NCI-H460 (cell line): ENCODE results near the gene PNMA8A. TPM values are rescaled to one million over a fixed set of nuclear protein-coding genes. Genes with fewer than 3 reads are reported as not detected.
"Not testable (repeated sequence)": the region's sequence is repeated elsewhere in the genome, so short reads cannot be mapped to it uniquely, and the experiment has no call there.

Source experiments
- DNase-seq: peaks from one replicate; pipeline ENCODE4 v3.0.0-alpha.2; 2016; ENCODE audit warnings: low read depth; ENCODE audit errors: extremely low read depth
- total RNA-seq: library from RNA; depleted of rRNA; stranded (reverse); fragments of >200 nt; shearing (Covaris generic); gene quantifications from 2 replicates; pipeline ENCODE4 v1.2.3, GENCODE V29; 2014; rRNA removed

PNMA8A gene
- total RNA-seq, 1 experiment from 2014 or later: not detected

DNA sequence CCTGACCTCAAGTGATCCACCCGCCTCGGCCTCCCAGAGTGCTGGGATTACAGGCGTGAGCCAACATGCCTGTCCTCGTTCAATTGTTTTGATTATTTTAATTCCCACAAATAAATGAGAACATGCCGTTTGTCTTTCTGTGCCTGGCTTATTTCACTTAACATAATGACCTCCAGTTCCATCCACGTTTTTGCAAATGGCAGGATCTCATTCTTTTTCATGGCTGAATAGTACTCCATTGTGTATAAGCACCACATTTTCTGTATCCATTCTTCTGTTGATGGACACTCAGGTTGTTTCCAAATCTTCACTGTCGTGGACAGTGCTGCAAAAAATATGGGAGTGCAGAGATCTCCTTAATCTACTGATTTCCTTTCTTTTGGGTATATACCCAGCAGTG is 37.9 kb downstream of the PNMA8A start:
- not testable (repeated sequence) for DNase-seq

DNA sequence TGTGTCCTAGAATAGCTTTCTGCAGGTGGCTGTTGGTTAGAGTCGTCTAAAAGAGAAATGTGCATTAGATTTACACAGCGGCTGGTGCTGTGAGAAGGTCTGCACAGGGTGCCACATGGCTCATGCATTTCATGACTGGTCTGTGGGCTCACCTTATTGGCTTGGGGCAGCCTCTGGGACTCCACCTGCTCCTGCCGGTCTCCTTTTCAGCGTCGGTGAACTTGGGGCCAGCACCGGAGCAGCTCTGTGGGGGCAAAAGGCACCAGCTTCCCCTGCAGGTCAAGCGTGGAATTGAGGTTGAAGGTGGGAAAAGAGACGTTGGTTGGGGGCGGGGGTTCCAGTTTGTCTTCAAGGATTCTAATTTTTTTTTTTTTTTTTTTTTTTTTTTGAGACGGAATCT is 39.5 kb downstream of the PNMA8A start:
- no peak for DNase-seq

DNA sequence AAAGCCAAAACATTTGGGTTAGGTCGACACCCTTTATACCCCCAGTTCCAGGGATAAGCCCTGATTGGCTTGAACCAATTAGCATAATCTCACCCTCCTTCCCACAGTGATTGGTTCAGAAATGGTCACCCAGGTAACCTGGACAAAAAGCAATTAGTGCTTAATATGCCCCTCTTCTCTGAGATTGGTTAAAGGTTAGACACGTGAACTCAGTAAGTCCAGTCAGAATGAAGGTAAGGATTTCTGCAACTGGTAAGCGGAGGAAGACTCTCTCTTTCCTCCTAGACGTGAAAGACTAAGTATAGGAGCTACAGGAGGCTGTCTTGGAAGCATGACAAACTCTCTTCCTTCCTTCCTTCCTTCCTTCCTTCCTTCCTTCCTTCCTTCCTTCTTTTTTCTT is 41.4 kb downstream of the PNMA8A start:
- DNase-seq: no peak

DNA sequence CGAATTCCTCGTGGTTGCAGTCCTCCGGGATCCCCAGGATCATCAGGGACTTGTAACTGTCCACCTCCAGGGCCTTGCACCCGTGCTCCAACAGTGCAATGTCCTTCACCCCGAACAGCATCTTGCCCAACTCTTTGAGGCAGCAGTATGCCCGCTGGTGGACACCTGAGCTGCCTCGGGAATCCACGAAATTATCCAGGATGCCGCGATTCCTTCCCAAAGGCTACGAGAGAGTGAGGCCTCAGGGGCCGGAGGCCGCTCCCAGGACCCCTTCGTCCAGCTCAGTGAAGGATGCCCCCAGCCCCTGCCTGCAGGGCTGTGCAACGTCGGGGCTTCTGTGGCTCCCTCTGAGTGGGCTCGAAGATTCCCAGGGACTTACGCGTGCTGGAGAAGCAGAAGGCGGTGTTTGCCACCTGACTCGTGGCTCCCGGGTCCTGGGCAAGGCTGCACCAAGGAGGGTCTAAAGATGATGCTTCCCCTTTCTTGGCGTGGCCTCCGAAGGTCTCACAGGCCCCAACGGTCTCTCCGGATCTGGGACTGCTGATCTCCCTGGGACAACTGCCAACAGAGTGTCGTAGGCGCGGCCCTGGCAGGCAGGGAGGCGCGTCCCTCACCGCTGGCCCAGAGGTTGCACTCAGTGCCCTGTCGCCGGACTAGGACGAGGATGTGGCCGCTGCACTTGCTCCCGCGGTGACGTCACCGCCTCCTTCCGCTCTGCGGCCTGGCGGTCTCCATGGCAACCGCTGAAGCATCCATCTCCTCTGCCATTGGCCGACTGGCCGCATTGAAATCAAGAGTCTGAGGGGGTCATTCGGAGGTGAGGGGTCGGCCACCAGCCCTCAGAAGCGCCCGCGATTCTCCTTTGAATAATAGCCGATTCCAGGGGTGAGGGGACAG is 42.9 kb downstream of the PNMA8A start, which contains the start of gene PNMA8C:
PNMA8C (minus strand) TSS at position 698 of the 897 bp plus-strand sequence; CDS start at position 121, 577 bp downstream.
- DNase-seq: no peak

DNA sequence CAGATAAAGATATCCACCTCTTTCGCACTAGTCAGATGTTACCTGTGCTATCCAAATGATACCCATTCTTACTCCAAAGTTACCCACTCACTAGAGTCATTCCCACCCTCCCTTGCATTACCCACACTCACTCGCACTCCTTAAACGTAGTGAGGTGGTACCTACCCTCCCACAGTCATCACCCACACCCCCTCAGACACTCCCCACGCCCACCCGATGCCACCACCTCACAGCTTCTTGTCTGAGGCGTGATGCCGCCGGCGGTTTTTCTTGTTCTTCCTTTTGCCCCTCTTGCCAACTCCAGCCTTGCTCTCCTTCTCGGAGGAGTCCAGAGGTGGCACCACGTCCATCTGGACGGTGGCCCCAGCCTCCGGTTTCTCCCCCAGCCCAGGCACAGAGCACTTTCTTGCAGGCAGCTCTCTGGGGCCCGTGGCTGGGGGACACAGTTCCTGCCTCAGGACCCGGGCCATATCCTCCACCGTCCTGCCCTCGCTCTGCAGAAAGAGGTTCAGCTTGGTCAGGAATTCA is 43.8 kb downstream of the PNMA8A start:
- DNase-seq: no peak

DNA sequence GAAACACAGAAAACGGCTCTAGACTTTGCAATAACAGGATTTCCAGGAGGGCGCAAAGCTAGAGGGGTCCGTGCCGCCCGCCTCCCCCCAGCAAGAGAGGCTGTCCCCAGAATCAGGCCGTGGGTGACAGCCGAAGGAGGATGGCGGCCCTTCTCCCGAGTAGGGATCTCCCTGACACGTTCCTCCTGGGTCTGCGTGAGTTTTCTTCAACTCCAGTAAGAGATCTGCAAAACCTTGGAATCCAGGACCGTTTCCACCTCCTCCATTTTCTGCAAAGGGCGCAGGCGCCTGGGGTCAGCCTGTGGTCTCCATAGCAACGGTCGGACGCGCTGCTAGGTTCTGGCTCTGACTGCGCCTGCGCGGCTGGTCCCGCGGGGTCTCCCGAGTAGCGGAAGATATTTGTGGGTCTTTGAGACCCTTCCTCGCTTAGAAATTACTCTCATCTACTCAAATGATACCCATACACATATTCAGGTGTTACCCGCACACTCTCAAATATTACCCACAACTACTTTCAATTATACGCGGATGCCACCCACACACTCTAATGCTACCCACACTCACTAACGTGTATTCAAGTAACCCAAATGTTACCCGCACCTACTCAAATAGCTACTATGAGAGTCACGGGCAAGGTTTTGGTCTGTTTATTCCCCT is 44.7 kb downstream of the PNMA8A start:
- peak; percentile 65 for DNase-seq

DNA sequence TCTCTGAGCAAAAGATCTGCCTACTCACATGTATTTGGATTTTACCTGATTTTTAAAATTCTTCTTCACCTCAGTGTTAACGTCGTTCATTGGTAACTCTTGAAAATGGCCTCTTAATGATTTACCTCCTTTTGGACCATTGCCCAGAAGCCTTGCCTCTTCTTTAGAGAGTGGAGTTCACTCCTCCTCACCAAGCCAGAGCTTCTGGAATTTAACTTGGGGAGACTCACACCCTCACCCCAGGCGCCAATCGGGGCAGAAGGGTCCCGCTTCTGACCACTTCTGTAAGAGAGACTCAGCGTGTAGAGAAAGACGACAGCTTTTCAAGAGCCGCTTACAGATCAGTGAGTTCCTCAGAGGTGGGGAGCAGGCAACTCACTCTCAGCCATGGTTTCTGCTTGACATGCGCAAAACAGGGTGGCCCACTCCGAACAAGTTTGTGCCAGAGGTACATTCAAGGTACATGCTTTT is 45.3 kb downstream of the PNMA8A start:
- no peak for DNase-seq

DNA sequence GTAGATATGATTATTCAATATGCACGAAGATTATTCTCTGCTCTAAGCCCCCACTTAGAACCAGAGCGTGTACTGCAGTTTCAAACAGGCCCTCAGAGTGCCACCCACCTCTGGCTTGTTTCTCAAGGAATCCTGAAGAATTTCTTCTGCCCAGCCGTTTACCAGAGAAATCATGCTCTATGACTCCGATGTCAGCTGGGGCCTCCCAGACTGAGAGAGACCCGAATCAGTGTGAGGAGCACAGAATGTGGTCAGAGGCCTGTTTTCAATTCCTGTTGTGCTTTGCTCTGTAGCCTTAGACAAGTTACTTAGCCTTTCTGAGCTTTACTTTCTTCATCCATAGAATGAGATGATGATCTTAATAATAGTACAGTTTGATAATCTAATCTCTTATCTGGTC is 48.2 kb downstream of the PNMA8A start:
- no peak for DNase-seq

DNA sequence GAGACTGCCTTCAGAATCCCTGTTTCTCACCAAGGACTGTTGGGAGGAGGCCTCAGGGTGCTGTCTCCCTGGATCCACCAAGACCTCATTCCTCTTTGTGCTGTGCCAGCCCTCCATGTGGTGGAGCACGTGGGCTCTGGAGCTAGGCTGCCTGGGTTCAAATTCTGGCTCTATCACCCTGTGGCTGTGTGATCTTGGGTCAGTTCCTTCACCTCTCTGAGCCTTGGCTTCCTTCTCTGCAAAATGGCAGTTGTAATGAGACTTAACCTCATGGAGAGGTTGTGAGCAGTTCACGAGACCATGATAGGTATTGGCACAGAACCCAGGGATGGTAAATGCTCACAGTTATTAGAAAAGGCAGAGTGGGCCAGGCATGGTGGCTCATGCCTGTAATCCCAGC is 49.0 kb downstream of the PNMA8A start:
- no peak for DNase-seq

DNA sequence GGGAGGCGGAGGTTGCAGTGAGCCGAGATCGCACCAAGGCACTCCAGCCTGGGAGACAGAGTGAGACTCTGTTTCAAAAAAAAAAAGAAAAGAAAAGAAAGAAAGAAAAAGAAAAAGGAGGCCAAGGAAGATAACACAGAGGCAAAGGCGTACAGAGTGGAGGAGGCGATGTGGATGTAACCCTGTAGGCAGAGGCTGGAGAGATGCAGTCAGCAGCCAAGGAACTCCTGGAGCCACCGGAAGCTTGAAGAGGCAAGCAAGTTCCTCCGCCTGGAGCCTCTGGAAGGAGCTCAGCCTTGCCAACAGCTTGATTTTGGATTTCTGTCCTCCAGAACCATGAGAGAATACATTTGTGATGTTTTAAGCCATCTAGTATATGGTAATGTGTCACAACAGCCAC is 51.3 kb downstream of the PNMA8A start:
- no peak for DNase-seq

Other genes with a start within 250 kb of the PNMA8A start
- not detected in 2 replicates for gene IGFL1, start 241.8 kb downstream of the PNMA8A start, total RNA-seq
- gene HIF3A, start 174.5 kb downstream of the PNMA8A start, total RNA-seq: not detected in 2 replicates
- 35.0 and 41.2 TPM in 2 replicates for gene PPP5C, start 124.5 kb downstream of the PNMA8A start, total RNA-seq
- not detected in 2 replicates for gene CCDC8, start 58.0 kb downstream of the PNMA8A start, total RNA-seq
- gene PNMA8C, start 42.6 kb downstream of the PNMA8A start, total RNA-seq: not detected in 2 replicates
- not detected in 2 replicates for gene PNMA8B, start 24.3 kb upstream of the PNMA8A start, total RNA-seq
- 47.1 and 53.8 TPM in 2 replicates for gene CALM3, start 129.8 kb upstream of the PNMA8A start, total RNA-seq
- gene PTGIR, start 153.5 kb upstream of the PNMA8A start, total RNA-seq: not detected in 2 replicates
- not detected in 2 replicates for gene GNG8, start 164.6 kb upstream of the PNMA8A start, total RNA-seq
- gene DACT3, start 189.6 kb upstream of the PNMA8A start, total RNA-seq: not detected in 2 replicates
- 4.2 and 7.2 TPM in 2 replicates for gene PRKD2, start 245.6 kb upstream of the PNMA8A start, total RNA-seq